Epidermal melanocyte (primary cell): ENCODE data around the gene NBPF9.
"Not testable (repeated sequence)": the region's sequence is repeated elsewhere in the genome, so short reads cannot be mapped to it uniquely, and the experiment has no call there.

ENCODE experiments used
- DNase-seq: peaks from one replicate; pipeline ENCODE4 v3.0.0; 2011; ENCODE audit warnings: low spot score; ENCODE audit not compliant: insufficient read length

Gene NBPF9

GRCh38 chr1:149015522-149015921, 87.8 kb downstream of the NBPF9 start:
- DNase-seq, result not testable (repeated sequence)

GRCh38 chr1:149013513-149013912, 89.8 kb downstream of the NBPF9 start:
- not testable (repeated sequence) for DNase-seq

DNA sequence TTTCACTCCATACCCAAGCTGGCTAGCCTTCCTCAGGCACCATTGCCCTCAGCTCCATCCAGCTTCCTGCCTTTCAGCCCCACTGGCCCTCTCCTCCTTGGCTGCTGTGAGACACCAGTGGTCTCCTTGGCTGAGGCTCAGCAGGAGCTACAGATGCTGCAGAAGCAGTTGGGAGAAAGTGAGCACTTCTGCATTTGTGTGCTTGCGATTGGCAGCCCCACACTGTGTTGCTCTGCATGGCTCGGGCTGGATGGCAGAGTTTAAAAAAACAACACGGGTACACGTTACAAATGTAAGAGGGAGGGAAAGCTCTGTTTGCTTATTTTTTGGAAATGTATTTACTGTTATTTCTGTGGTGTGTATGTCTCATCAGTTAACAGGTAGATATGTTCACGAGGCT, 90.8 kb downstream of the NBPF9 start:
- DNase-seq, result not testable (repeated sequence)

DNA sequence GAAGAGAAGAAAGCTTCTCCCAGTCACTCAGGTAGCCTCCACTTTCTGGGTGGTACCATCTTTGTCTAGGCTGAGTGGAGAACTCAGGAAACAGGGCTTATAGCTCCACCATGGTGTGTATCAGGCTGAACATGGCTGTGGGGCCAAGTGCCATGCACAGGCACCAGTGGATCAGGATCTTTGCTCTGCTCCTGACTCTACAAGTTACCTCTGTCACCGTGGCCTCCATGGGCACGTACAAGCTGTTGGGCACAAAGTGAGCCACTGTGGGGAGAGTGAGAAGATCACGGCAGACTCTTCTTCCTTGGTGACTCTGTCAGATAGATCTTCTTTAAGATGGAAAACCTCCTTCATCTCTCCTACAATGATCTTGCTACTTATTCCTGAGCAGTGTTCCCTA, 93.6 kb downstream of the NBPF9 start:
- not testable (repeated sequence) for DNase-seq

DNA sequence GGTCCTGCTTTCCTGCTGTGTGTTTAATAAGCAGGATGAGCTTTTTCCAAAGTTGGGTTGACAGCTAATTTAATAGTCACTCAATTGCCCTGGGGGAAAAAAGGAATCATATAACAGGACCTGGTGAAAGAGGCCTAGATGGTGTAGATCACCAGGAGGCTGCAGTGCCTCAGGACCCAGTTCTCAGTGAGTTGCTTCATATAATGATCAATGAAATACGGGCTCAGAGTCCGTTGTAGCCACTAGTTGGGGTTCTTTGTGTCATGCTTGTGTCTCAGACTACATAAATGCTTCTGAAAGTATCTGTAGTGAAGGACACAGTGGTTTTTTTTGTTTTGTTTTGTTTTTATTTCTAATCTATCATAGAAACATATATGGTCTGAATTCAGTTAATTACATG, 94.6 kb downstream of the NBPF9 start:
- not testable (repeated sequence) for DNase-seq

DNA sequence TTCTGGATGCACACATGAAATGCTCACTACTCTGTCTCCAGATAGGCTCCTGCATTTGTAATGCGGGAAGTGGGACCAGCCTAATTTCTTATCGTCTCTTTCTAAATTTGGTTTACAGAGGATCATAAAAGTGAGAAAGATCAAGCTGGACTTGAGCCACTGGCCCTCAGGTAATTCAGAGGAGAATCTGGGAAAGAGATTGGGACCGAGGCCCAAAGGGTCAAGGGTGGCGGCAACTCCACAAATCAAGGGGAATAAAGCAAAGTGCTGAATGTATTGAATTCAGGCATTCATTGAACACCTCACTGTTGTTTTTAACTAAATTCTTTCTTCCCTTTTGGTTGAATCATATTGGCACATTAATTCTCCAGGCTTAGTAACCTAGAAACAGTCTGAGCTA, 95.0 kb downstream of the NBPF9 start:
- not testable (repeated sequence) for DNase-seq
